LNCAP (cell line): ENCODE results near the gene RPL29.
A peak's percentile ranks its signal among the peaks of the same experiment; 100 is the strongest.

Source experiments
- CTCF ChIP-seq: fragments of 450-650 bp; IDR thresholded peaks from 2 replicates; pipeline ENCODE4 v1.5.1; 2017; ENCODE audit warnings: mild to moderate bottlenecking

RPL29 gene

GRCh38 chr3:52001443-52001974, 5.8 kb upstream of the RPL29 start:
- peak; percentile 97 for TF ChIP-seq CTCF

GRCh38 chr3:51999846-52000245, 4.2 kb upstream of the RPL29 start:
- no peak for TF ChIP-seq CTCF

- no peak for TF ChIP-seq CTCF
Measured at GRCh38 chr3:51998774-51999173, 3.1 kb upstream of the RPL29 start.

- TF ChIP-seq CTCF: no peak
Measured at GRCh38 chr3:51997935-51998596, 2.4 kb upstream of the RPL29 start.

- TF ChIP-seq CTCF: no peak
Measured at GRCh38 chr3:51997172-51997571, 1.5 kb upstream of the RPL29 start.

DNA sequence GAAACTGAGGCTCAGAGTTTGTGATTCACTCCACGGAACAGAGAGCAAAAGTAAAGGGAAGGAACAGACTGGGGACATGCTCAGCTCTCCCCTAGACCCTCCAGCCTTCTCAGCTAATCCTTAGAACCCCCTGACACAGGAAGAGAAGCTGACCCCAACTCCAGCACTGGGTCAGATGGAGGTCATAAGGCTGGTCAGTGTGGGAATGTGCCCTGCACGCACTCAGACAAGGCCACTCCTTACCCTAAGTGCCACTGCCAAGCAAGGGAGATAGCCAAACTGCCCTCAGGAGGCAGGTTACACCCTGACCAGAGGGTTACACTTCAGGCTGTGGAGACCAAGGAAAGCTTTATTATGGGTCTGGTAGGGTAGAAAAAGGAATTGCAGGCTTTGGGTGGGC, 1.2 kb downstream of the RPL29 start:
- no peak for TF ChIP-seq CTCF

DNA sequence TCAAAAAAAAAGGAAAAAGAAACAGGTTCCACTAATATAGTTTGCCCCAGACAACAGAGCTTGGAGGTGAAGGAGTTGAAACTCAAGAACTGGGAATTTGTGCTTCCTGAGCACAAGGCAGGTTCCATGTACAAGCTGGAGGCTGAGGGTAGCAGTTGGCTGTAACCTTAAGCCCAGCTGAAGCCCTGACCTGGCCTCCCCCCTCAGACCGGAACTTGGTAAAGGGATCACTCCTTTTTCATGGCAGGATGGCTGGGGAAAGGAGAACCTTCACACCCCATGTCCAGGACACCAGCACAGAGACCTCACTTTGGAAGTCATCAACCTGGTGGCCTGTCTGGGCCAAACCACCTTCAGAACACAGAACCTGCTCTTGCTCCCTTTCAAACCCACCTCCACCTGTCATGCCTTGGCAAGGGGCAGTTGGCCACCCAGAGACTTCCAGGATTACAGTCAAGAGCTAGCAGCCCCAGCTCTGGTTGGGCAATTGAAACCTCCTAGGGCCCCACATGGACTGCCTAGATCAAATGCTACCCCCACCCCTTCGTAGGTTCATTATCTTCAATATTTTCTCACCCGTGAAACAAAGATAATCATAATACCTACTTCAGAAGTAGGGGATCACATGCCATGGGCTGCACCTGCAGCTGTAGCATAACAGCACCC, 3.5 kb downstream of the RPL29 start:
- TF ChIP-seq CTCF: no peak
